Fibroblast of villous mesenchyme (primary cell): ENCODE measurements around the gene MAPK1. TPM values are rescaled to one million over a fixed set of nuclear protein-coding genes. Genes with fewer than 3 reads are reported as not detected.
"Not testable (repeated sequence)": the region's sequence is repeated elsewhere in the genome, so short reads cannot be mapped to it uniquely, and the experiment has no call there.

Source experiments
- DNase-seq: peaks from one replicate; pipeline ENCODE4 v3.0.0-alpha.2; 2010; ENCODE audit warnings: low read depth
- H3K4me3 ChIP-seq: 2 replicates; pipeline ENCODE4 v1.5.1; 2011; ENCODE audit warnings: low read depth, mild to moderate bottlenecking, low read length
- total RNA-seq: library from RNA; depleted of rRNA; stranded (reverse); fragments of >200 nt; gene quantifications from 2 replicates; pipeline ENCODE4 v1.2.3, GENCODE V29; 2012
- TF ChIP-seq, protein P1 (sequence below): IDR thresholded peaks from 2 replicates; pipeline ENCODE4 v1.5.1; 2012; ENCODE audit warnings: low read depth, mild to moderate bottlenecking, low read length; ENCODE audit not compliant: insufficient read depth

MAPK1 gene
- total RNA-seq, 1 donor: 51.8 TPM

DNA sequence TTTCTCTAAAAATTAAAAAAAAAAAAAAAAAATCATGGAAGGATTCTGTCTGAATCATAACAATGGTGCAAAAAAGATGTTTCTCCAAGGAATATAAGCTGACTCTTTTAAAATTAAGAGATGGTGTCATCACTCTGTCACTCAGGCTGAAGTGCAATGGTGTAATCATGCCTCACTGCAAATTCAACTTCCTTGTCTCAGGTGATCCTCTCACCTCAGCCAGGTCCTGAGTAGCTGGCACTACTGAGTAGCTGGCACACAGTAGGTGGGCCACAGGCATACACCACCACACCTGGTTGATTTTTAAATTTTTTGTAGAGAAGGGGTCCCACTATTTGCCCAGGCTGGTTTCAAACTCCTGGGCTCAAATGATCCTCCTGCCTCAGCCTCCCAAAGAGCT, 77.1 kb downstream of the MAPK1 start:
- DNase-seq: no peak
- TF ChIP-seq, protein P1, sequence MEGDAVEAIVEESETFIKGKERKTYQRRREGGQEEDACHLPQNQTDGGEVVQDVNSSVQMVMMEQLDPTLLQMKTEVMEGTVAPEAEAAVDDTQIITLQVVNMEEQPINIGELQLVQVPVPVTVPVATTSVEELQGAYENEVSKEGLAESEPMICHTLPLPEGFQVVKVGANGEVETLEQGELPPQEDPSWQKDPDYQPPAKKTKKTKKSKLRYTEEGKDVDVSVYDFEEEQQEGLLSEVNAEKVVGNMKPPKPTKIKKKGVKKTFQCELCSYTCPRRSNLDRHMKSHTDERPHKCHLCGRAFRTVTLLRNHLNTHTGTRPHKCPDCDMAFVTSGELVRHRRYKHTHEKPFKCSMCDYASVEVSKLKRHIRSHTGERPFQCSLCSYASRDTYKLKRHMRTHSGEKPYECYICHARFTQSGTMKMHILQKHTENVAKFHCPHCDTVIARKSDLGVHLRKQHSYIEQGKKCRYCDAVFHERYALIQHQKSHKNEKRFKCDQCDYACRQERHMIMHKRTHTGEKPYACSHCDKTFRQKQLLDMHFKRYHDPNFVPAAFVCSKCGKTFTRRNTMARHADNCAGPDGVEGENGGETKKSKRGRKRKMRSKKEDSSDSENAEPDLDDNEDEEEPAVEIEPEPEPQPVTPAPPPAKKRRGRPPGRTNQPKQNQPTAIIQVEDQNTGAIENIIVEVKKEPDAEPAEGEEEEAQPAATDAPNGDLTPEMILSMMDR: no peak
- no peak overlapping the region for H3K4me3 ChIP-seq

DNA sequence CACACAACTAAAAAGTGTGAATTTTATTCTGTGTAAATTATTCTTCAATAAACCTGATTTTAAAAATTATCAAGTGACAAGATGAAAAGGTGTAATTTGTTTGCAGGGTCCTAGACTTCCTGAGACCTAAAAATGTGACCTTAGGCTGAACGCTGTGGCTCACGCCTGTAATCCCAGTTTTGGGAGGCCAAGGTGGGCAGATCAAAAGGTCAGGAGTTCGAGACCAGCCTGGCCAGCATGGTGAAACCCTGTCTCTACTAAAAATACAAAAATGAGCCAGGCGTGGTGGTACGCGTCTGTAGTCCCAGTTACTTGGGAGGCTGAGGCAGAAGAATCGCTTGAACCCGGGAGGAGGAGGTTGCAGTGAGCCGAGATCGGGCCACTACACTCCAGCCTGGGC, 79.9 kb downstream of the MAPK1 start:
- DNase-seq, H3K4me3 ChIP-seq: not testable (repeated sequence)

DNA sequence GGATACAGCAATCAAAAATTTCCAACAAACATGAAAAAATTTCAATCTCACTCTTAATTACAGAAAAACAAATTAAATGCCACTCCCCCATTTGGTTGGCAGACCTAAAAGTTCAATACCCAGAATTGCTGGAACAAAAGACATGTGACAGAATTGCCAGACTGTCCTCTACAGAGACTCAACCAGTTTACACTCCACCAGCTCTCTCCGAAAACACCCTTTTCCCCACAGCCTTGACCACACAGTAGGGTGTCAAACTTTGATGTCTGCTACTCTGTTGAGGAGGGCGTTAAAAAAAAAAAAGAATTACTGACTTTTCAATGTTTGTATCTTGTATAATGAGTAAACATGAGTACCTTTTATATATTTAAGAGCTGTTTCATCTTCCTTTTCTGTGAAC, 87.2 kb downstream of the MAPK1 start:
- TF ChIP-seq, protein P1: no peak
- no peak overlapping the region for H3K4me3 ChIP-seq
- no peak for DNase-seq

DNA sequence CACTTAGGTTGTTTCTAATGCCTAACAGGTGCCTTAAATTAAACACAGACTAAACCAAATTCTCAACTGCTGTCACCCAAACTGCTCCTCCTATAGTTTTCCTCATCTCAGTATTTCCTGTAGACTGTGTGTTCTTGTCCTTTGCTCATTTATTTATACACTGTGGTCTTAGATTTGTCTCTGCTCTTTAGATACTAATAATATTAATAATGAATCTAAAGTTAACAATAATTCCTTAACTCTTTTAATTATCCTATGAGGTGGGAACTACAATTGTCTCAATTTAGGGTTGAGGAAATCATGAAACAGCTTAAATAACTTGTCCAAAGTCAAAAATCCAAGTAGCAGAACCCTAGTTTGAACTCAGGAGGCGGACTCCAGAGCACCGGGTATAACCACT, 88.0 kb downstream of the MAPK1 start:
- H3K4me3 ChIP-seq: no peak overlapping the region
- TF ChIP-seq, protein P1: no peak
- DNase-seq: no peak

DNA sequence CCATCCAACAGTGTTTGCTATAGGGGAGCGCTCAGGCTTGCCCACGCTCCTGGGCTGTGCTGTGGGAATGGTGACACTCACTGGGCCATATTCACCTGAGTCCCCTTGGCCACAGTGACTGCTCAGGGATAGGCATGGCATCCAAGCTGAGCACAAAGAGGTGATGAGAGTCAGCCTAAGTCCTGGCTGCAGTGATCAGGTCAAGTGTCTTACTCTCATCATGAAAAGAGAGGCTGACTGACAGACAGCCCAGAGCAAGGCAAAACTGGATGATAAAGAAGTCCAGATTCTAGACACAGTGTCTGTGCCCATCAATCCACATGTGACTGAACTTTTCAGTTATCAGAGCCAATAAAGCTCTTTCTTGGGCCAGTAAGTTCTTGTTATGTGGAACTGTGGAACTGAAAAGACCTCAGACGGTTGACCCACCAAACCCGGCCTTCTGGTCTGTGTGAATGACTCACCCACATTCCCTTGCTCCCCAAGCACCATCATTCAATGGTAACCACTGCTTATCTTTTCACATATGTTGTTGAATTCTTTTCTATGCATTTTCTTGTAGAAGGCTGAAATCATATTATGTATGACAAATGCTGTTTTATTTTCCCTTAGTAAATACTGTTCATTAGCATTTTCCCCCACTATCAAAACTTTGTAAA, 88.6 kb downstream of the MAPK1 start:
- no peak overlapping the region for H3K4me3 ChIP-seq
- DNase-seq: peak; percentile 80
- TF ChIP-seq, protein P1: no peak

DNA sequence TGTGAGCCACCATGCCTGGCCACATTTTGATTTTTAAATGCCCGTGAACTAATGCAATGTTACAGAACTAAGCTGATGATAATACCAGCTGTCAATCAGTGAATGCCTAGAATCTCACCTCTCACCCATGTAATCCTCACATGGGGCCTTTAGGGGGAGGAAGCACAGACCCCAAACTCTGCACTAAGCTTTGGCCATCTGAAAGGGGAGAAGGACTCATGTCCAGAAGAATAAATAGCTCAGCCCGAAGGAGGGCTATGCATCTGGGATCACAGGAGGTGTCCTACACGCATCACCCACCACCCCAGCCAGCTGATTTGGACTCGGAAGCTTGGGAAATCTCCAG, 95.8 kb downstream of the MAPK1 start:
- DNase-seq: no peak
- no peak overlapping the region for H3K4me3 ChIP-seq
- TF ChIP-seq, protein P1: no peak

DNA sequence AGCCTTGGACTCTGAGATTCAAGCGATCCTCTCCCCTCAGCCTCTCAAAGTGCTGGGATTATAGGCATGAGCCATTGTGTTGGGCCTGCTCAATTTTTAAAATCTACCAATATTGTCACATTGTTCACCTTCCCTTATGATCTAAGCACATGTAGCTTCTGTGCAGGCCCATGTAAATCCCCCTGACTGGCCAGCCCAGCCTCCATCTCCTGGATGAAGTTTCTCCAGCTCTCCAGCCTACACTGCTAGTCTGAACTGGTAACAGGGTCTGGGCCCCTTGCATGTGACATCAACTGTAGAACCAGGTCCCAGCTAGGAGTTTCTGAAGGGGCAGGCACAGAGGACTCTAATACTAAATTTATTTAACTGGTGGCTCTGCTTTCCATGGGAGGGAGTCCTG, 99.0 kb downstream of the MAPK1 start:
- H3K4me3 ChIP-seq: no peak overlapping the region
- TF ChIP-seq, protein P1: no peak
- no peak for DNase-seq
